ENCODE measurements around the gene FCN3.
A peak's percentile ranks its signal among the peaks of the same experiment; 100 is the strongest.
"Not testable (repeated sequence)": the region's sequence is repeated elsewhere in the genome, so short reads cannot be mapped to it uniquely, and the experiment has no call there.

FCN3 gene

GRCh38 chr1:27405598-27406361, 31.2 kb upstream of the FCN3 start:
- H3K27me3 Mint-ChIP-seq, H3K4me3 Mint-ChIP-seq, H3K9me3 Mint-ChIP-seq, DNase-seq, H3K27ac Mint-ChIP-seq: not testable (repeated sequence)
- peaks cover 25% of the 10 kb centered on the region for H3K36me3 Mint-ChIP-seq
- peaks cover 18% of the 10 kb centered on the region for H3K4me1 Mint-ChIP-seq
- CTCF ChIA-PET = interaction anchor here (0.7 to 1.4 kb wide), 3 partner anchors 11 to 257 kb away, joined by 3 to 5 read pairs (median 4); no protein-coding TSS in a partner anchor

- Mint-ChIP-seq H3K4me1 (peaks cover 18% of the 10 kb centered on the region), H3K4me3 (no peak overlapping the region)
- CTCF ChIA-PET = interaction anchor here (0.7 to 1.2 kb wide), 2 partner anchors 201 to 258 kb away, joined by 3 to 5 read pairs; no protein-coding TSS in a partner anchor
Observed at GRCh38 chr1:27405074-27405473, 30.4 kb upstream of the FCN3 start.

GRCh38 chr1:27403931-27404330, 29.3 kb upstream of the FCN3 start:
- Mint-ChIP-seq H3K4me3 (no peak overlapping the region), H3K36me3 (peaks cover 22% of the 10 kb centered on the region), H3K4me1 (peaks cover 18% of the 10 kb centered on the region), H3K27me3 (no peaks in the 10 kb centered on the region), H3K27ac (no peak overlapping the region), H3K9me3 (no peaks in the 10 kb centered on the region)
- no peak for DNase-seq
- CTCF ChIA-PET = interaction anchor here (0.9 to 10.3 kb wide), 7 partner anchors 12 to 259 kb away, joined by 3 to 103 read pairs (median 6); partner anchors contain the start of gene AHDC1

More at GRCh38 chr1:27405074-27405473, 30.4 kb upstream of the FCN3 start:
- no peak for DNase-seq
- Mint-ChIP-seq H3K9me3 (no peaks in the 10 kb centered on the region), H3K36me3 (peaks cover 23% of the 10 kb centered on the region), H3K27me3 (no peaks in the 10 kb centered on the region), H3K27ac (no peak overlapping the region)

- DNase-seq = no peak
- Mint-ChIP-seq H3K27ac (no peak overlapping the region), H3K4me3 (no peak overlapping the region), H3K36me3 (peaks cover 15% of the 10 kb centered on the region), H3K9me3 (no peaks in the 10 kb centered on the region), H3K4me1 (peaks cover 18% of the 10 kb centered on the region), H3K27me3 (no peaks in the 10 kb centered on the region)
- CTCF ChIA-PET = interaction anchor here (0.8 to 10.3 kb wide), 15 partner anchors 8 to 260 kb away, joined by 3 to 103 read pairs (median 4); partner anchors contain the start of gene AHDC1
Observed at GRCh38 chr1:27403065-27403726, 28.6 kb upstream of the FCN3 start.

GRCh38 chr1:27402349-27402754, 27.7 kb upstream of the FCN3 start:
- Mint-ChIP-seq H3K4me3 (no peak overlapping the region), H3K4me1 (peaks cover 18% of the 10 kb centered on the region), H3K27me3 (no peaks in the 10 kb centered on the region), H3K9me3 (no peaks in the 10 kb centered on the region), H3K36me3 (peaks cover 10% of the 10 kb centered on the region), H3K27ac (no peak overlapping the region)
- no peak for DNase-seq
- CTCF ChIA-PET = interaction anchor here (0.7 to 10.3 kb wide), 19 partner anchors 9 to 261 kb away, joined by 3 to 103 read pairs (median 4); partner anchors contain the start of gene AHDC1

GRCh38 chr1:27400963-27401341, 26.3 kb upstream of the FCN3 start:
- H3K4me1 Mint-ChIP-seq = peaks cover 18% of the 10 kb centered on the region
- H3K4me3 Mint-ChIP-seq = no peak overlapping the region
- H3K27me3 Mint-ChIP-seq = no peaks in the 10 kb centered on the region
- H3K27ac Mint-ChIP-seq = no peak overlapping the region
- CTCF ChIA-PET = interaction anchor here (0.9 to 10.3 kb wide), 5 partner anchors 10 to 206 kb away, joined by 3 to 103 read pairs (median 4); partner anchors contain the start of gene AHDC1
- no peaks in the 10 kb centered on the region for H3K9me3 Mint-ChIP-seq
- no peak for DNase-seq
- H3K36me3 Mint-ChIP-seq = no peaks in the 10 kb centered on the region

GRCh38 chr1:27400082-27400962, 25.7 kb upstream of the FCN3 start:
- H3K27ac Mint-ChIP-seq = no peak overlapping the region
- H3K9me3 Mint-ChIP-seq = no peaks in the 10 kb centered on the region
- H3K36me3 Mint-ChIP-seq = no peaks in the 10 kb centered on the region
- no peaks in the 10 kb centered on the region for H3K27me3 Mint-ChIP-seq
- no peak overlapping the region for H3K4me3 Mint-ChIP-seq
- H3K4me1 Mint-ChIP-seq = peaks cover 22% of the 10 kb centered on the region
- no peak for DNase-seq
- CTCF ChIA-PET = interaction anchor here (10.3 to 19.8 kb wide), 2 partner anchors 99 to 206 kb away, joined by 103 to 536 read pairs; partner anchors contain the start of gene AHDC1

- peak overlapping the region; percentile 19 for H3K27ac Mint-ChIP-seq
- CTCF ChIA-PET = interaction anchor here (2.2 to 19.8 kb wide), 3 partner anchors 98 to 264 kb away, joined by 7 to 536 read pairs (median 103); partner anchors contain the start of gene AHDC1
- H3K27me3 Mint-ChIP-seq = no peaks in the 10 kb centered on the region
- no peaks in the 10 kb centered on the region for H3K36me3 Mint-ChIP-seq
- DNase-seq = no peak
- H3K4me3 Mint-ChIP-seq = no peak overlapping the region
- peaks cover 23% of the 10 kb centered on the region for H3K4me1 Mint-ChIP-seq
- no peaks in the 10 kb centered on the region for H3K9me3 Mint-ChIP-seq
Observed at GRCh38 chr1:27399251-27400025, 24.8 kb upstream of the FCN3 start.

- Mint-ChIP-seq H3K4me1 (peaks cover 14% of the 10 kb centered on the region), H3K36me3 (no peaks in the 10 kb centered on the region), H3K27me3 (no peaks in the 10 kb centered on the region), H3K4me3 (no peak overlapping the region), H3K27ac (peak overlapping the region; percentile 19), H3K9me3 (no peaks in the 10 kb centered on the region)
- CTCF ChIA-PET = interaction anchor here (1.2 to 19.8 kb wide), 6 partner anchors 11 to 264 kb away, joined by 3 to 536 read pairs (median 5); partner anchors contain the start of genes AHDC1 and MAP3K6
- DNase-seq = no peak
Observed at GRCh38 chr1:27398405-27399149, 24.0 kb upstream of the FCN3 start.

GRCh38 chr1:27397749-27398148, 23.1 kb upstream of the FCN3 start:
- Mint-ChIP-seq H3K27me3 (no peaks in the 10 kb centered on the region), H3K4me3 (no peak overlapping the region), H3K9me3 (no peaks in the 10 kb centered on the region), H3K4me1 (peaks cover 11% of the 10 kb centered on the region), H3K36me3 (no peaks in the 10 kb centered on the region), H3K27ac (no peak overlapping the region)
- DNase-seq = no peak
- CTCF ChIA-PET = interaction anchor here (1.2 to 19.8 kb wide), 8 partner anchors 10 to 265 kb away, joined by 3 to 536 read pairs (median 8); partner anchors contain the start of genes AHDC1 and MAP3K6

- CTCF ChIA-PET = interaction anchor here (0.8 to 19.8 kb wide), 8 partner anchors 14 to 304 kb away, joined by 3 to 536 read pairs (median 8); partner anchors contain the start of gene AHDC1
- DNase-seq = no peak
- H3K4me1 Mint-ChIP-seq = peaks cover 15% of the 10 kb centered on the region
- no peak overlapping the region for H3K4me3 Mint-ChIP-seq
- no peaks in the 10 kb centered on the region for H3K36me3 Mint-ChIP-seq
- H3K27ac Mint-ChIP-seq = no peak overlapping the region
- H3K9me3 Mint-ChIP-seq = no peaks in the 10 kb centered on the region
- peaks cover 3% of the 10 kb centered on the region for H3K27me3 Mint-ChIP-seq
Observed at GRCh38 chr1:27397110-27397509, 22.5 kb upstream of the FCN3 start.

GRCh38 chr1:27395441-27396195, 21.0 kb upstream of the FCN3 start:
- CTCF ChIA-PET = interaction anchor here (0.6 to 19.8 kb wide), 19 partner anchors 12 to 350 kb away, joined by 3 to 536 read pairs (median 4); partner anchors contain the start of genes AHDC1 and MAP3K6
- H3K9me3 Mint-ChIP-seq = no peaks in the 10 kb centered on the region

More at GRCh38 chr1:27395441-27396195, 21.0 kb upstream of the FCN3 start:
- no peaks in the 10 kb centered on the region for H3K36me3 Mint-ChIP-seq
- peaks cover 18% of the 10 kb centered on the region for H3K27me3 Mint-ChIP-seq
- peak; percentile 88 for DNase-seq
- H3K27ac Mint-ChIP-seq = no peak overlapping the region
- no peak overlapping the region for H3K4me3 Mint-ChIP-seq
- H3K4me1 Mint-ChIP-seq = peaks cover 22% of the 10 kb centered on the region
